Liver (tissue), 9 donors: ENCODE data around the gene RBMS3. TPM values are rescaled to one million over a fixed set of nuclear protein-coding genes. Genes with fewer than 3 reads are reported as not detected.

ENCODE experiments used
- DNase-seq: peaks from one replicate; pipeline ENCODE4 v3.0.0-alpha.2; 2017; ENCODE audit warnings: low spot score
- H3K27ac ChIP-seq, 2 donors: one replicate each; pipeline ENCODE4 v1.7.0; 2013; ENCODE audit warnings: inconsistent platforms in 2 of 2, low read length in 2 of 2, control low read depth in 1 of 2, low read depth in 1 of 2, mild to moderate bottlenecking in 1 of 2
- H3K27me3 ChIP-seq, 4 donors: one replicate each; pipeline versions ENCODE4 v1.6.1 to v1.7.0; 2013; ENCODE audit warnings: low read length in 3 of 4, inconsistent platforms in 1 of 4, mild to moderate bottlenecking in 1 of 4, moderate library complexity in 1 of 4; ENCODE audit not compliant: control insufficient read depth in 4 of 4, insufficient read depth in 4 of 4
- H3K36me3 ChIP-seq, 4 donors: one replicate each; pipeline versions ENCODE4 v1.6.1 to v1.7.0; 2013; ENCODE audit warnings: low read length in 3 of 4, mild to moderate bottlenecking in 3 of 4, low read depth in 1 of 4, moderate library complexity in 1 of 4; ENCODE audit not compliant: control insufficient read depth in 4 of 4, insufficient read depth in 3 of 4
- H3K4me1 ChIP-seq, 4 donors: one replicate each; pipeline versions ENCODE4 v1.6.1 to v1.7.0; 2013; ENCODE audit warnings: low read length in 3 of 4, mild to moderate bottlenecking in 3 of 4, moderate library complexity in 1 of 4; ENCODE audit not compliant: control insufficient read depth in 4 of 4, insufficient read depth in 4 of 4
- H3K4me3 ChIP-seq, 3 donors: one replicate each; pipeline versions ENCODE4 v1.6.1 to v1.7.0; 2013; ENCODE audit warnings: low read length in 3 of 3, control low read depth in 1 of 3, low read depth in 1 of 3, mild to moderate bottlenecking in 1 of 3
- H3K9ac ChIP-seq, 2 donors: one replicate each; pipeline ENCODE4 v1.7.0; 2013; ENCODE audit warnings: low read length in 2 of 2, mild to moderate bottlenecking in 2 of 2, moderate library complexity in 2 of 2, control low read depth in 1 of 2, low read depth in 1 of 2
- H3K9me3 ChIP-seq, 4 donors: one replicate each; pipeline versions ENCODE4 v1.6.1 to v1.7.0; 2013; ENCODE audit warnings: low read length in 3 of 4; ENCODE audit not compliant: control insufficient read depth in 4 of 4
- ATF3 ChIP-seq: IDR thresholded peaks from 2 replicates; pipeline ENCODE4 v1.6.1; 2016; ENCODE audit warnings: antibody characterized with exemption
- EGR1 ChIP-seq, 2 donors: IDR thresholded peaks; 2 replicates each; pipeline ENCODE4 v1.6.1; 2016 to 2018; ENCODE audit warnings: antibody characterized with exemption in 2 of 2, low read depth in 2 of 2
- FOXA1 ChIP-seq: IDR thresholded peaks from 2 replicates; pipeline ENCODE4 v1.6.1; 2016; ENCODE audit warnings: antibody characterized with exemption
- FOXA2 ChIP-seq: IDR thresholded peaks from 2 replicates; pipeline ENCODE4 v1.6.1; 2016; ENCODE audit warnings: antibody characterized with exemption
- GABPA ChIP-seq, 2 donors: IDR thresholded peaks in 1 of 2; conservative IDR thresholded peaks in 1 of 2; 2 replicates each; pipeline ENCODE4 v1.6.1; 2016; ENCODE audit warnings: antibody characterized with exemption in 2 of 2, mild to moderate bottlenecking in 1 of 2, moderate library complexity in 1 of 2
- HNF4A ChIP-seq, 2 donors: conservative IDR thresholded peaks; 2 replicates each; pipeline ENCODE4 v1.6.1; 2016; ENCODE audit warnings: antibody characterized with exemption in 2 of 2, mild to moderate bottlenecking in 2 of 2
- HNF4G ChIP-seq: IDR thresholded peaks from 2 replicates; pipeline ENCODE4 v1.6.1; 2016; ENCODE audit warnings: antibody characterized with exemption
- JUND ChIP-seq, 2 donors: IDR thresholded peaks; 2 replicates each; pipeline ENCODE4 v1.6.1; 2016; ENCODE audit warnings: antibody characterized with exemption in 2 of 2
- MAX ChIP-seq: IDR thresholded peaks from 2 replicates; pipeline ENCODE4 v1.6.1; 2016; ENCODE audit warnings: antibody characterized with exemption
- NR2F2 ChIP-seq: IDR thresholded peaks from 2 replicates; pipeline ENCODE4 v1.6.1; 2016; ENCODE audit warnings: antibody characterized with exemption
- RAD21 ChIP-seq, 2 donors: IDR thresholded peaks; 2 replicates each; pipeline ENCODE4 v1.6.1; 2016; ENCODE audit warnings: antibody characterized with exemption in 2 of 2, mild to moderate bottlenecking in 2 of 2
- RXRA ChIP-seq, 2 donors: IDR thresholded peaks; 2 replicates each; pipeline ENCODE4 v1.6.1; 2017 to 2018; ENCODE audit warnings: antibody characterized with exemption in 2 of 2, mild to moderate bottlenecking in 1 of 2
- SP1 ChIP-seq: IDR thresholded peaks from 2 replicates; pipeline ENCODE4 v1.6.1; 2018; ENCODE audit warnings: antibody characterized with exemption, mild to moderate bottlenecking
- TAF1 ChIP-seq: conservative IDR thresholded peaks from 2 replicates; pipeline ENCODE4 v1.6.1; 2016; ENCODE audit warnings: antibody characterized with exemption, mild to moderate bottlenecking
- WGBS: extraction: QIAGEN DNeasy Blood & Tissue Kit; methylation state at CpG from one replicate; pipeline ENCODE4 v1.1.7; 2013; 5-methylcytosine and 5-hydroxymethylcytosine counted together
- polyA plus RNA-seq, 2 donors: library from polyadenylated mRNA; stranded (reverse) in 1 of 2; unstranded in 1 of 2; fragments of 200-250 nt in 1 of 2; fragments of >200 nt in 1 of 2; fragmentation: Nextera tagmentation in 1 of 2; extraction: Ambion mirVana in 1 of 2; gene quantifications; one replicate each; pipeline versions ENCODE4 v1.2.1 to v1.2.3, GENCODE V29; 2013 to 2015
- total RNA-seq, 2 donors: library from RNA; depleted of rRNA; stranded (reverse); fragments of >200 nt; gene quantifications; one replicate each; pipeline ENCODE4 v1.2.3, GENCODE V29; 2014
- TF ChIP-seq, protein P1 (sequence below): IDR thresholded peaks from 2 replicates; pipeline ENCODE4 v1.6.1; 2016; ENCODE audit warnings: antibody characterized with exemption
- TF ChIP-seq, protein P2 (sequence below): IDR thresholded peaks from 2 replicates; pipeline ENCODE4 v1.6.1; 2016; ENCODE audit warnings: antibody characterized with exemption, mild to moderate bottlenecking
- TF ChIP-seq, protein P3 (sequence below): fragments of 150-350 bp; IDR thresholded peaks from 2 replicates; pipeline ENCODE4 v1.5.1; 2017; ENCODE audit warnings: improper control_type of control experiment, low read depth, low read length; ENCODE audit not compliant: missing input control
- donor health status: healthy.
- donor health status: healthy.
- donor health status: healthy.
- donor health status: healthy.
- donor health status: healthy.

The RBMS3 gene
- total and polyA plus RNA-seq, 4 donors: 1.2 to 14.9 (median 9.3) TPM

DNA sequence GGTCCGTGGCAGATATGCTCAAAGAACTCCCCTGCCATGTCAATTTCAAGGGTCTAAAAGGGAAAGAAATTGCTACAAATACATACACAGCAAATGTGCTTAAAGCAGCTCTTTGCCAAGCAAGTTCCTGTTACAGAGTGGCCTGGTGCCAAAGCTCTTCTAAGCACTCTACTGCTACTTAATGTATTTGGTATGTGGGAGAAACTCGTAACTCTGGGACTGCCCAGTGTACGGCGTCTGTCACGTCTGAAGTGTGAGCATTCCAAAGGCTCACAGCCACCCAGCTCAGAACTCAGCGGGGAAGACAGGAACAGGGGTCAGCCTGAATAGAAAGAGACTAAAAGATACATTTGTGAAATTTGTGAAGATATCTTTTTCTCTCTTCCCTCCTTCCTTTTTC lies 54.6 kb downstream of the RBMS3 start:
- Histone ChIP-seq H3K36me3 (no peaks in the 10 kb centered on the region), H3K9ac (peak overlapping the region in 1 of 2 donors; percentile 27), H3K4me1 (no peaks in the 10 kb centered on the region), H3K4me3 (no peak overlapping the region), H3K27ac (peak overlapping the region; percentile 9 to 38), H3K27me3 (no peaks in the 10 kb centered on the region), H3K9me3 (no peaks in the 10 kb centered on the region)
- peak; percentile 35 for DNase-seq
- 32% methylated on average over 6 of the region's 6 CpGs for WGBS
- TF ChIP-seq EGR1 (IDR thresholded peaks at IDR 0.05; ENCODE audit: low read depth in 2 of 2) (no peak), FOXA1 (no peak), SP1 (peak; percentile 24), RAD21 (IDR thresholded peaks at IDR 0.05) (peak; percentile 11 to 26), NR2F2 (peak; percentile 49), RXRA (IDR thresholded peaks at IDR 0.05) (peak in 1 of 2 donors; percentile 6)
- TF ChIP-seq, protein P1, sequence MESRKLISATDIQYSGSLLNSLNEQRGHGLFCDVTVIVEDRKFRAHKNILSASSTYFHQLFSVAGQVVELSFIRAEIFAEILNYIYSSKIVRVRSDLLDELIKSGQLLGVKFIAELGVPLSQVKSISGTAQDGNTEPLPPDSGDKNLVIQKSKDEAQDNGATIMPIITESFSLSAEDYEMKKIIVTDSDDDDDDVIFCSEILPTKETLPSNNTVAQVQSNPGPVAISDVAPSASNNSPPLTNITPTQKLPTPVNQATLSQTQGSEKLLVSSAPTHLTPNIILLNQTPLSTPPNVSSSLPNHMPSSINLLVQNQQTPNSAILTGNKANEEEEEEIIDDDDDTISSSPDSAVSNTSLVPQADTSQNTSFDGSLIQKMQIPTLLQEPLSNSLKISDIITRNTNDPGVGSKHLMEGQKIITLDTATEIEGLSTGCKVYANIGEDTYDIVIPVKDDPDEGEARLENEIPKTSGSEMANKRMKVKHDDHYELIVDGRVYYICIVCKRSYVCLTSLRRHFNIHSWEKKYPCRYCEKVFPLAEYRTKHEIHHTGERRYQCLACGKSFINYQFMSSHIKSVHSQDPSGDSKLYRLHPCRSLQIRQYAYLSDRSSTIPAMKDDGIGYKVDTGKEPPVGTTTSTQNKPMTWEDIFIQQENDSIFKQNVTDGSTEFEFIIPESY: no peak

DNA sequence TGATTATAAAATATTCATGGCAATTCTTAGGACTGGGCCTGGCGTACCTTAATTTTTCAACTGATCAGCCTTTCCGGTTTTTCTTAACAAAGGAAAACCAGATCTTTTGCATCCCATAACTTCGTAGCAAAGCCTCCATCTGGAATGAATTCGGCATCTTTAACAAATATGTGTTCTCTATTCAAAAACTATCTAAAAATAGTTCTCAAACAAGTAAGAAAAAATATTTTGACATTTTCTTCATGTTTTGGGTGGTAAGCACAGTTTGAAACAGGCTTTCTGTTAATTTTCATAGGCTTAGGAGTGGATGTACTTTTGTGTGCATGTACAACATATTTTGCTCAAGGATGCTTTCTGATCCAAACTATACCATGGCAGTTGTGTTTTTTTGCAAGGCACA lies 55.1 kb downstream of the RBMS3 start:
- Histone ChIP-seq H3K27ac (peak overlapping the region in 1 of 2 donors; percentile 9), H3K4me3 (no peak overlapping the region), H3K27me3 (no peaks in the 10 kb centered on the region), H3K36me3 (no peaks in the 10 kb centered on the region), H3K9me3 (no peaks in the 10 kb centered on the region), H3K9ac (peak overlapping the region in 1 of 2 donors; percentile 27), H3K4me1 (no peaks in the 10 kb centered on the region)
- TF ChIP-seq MAX (no peak), EGR1 (IDR thresholded peaks at IDR 0.05; ENCODE audit: low read depth in 2 of 2) (no peak), JUND (IDR thresholded peaks at IDR 0.05) (no peak), ATF3 (no peak), RAD21 (IDR thresholded peaks at IDR 0.05) (no peak), FOXA1 (no peak), GABPA (IDR thresholded peaks at IDR 0.05 in 1 of 2, conservative IDR thresholded peaks at IDR 0.05 in 1 of 2) (no peak), HNF4A (conservative IDR thresholded peaks at IDR 0.05) (no peak), RXRA (IDR thresholded peaks at IDR 0.05) (no peak), HNF4G (no peak), NR2F2 (no peak), FOXA2 (no peak), SP1 (no peak), TAF1 (no peak)
- TF ChIP-seq, protein P2, sequence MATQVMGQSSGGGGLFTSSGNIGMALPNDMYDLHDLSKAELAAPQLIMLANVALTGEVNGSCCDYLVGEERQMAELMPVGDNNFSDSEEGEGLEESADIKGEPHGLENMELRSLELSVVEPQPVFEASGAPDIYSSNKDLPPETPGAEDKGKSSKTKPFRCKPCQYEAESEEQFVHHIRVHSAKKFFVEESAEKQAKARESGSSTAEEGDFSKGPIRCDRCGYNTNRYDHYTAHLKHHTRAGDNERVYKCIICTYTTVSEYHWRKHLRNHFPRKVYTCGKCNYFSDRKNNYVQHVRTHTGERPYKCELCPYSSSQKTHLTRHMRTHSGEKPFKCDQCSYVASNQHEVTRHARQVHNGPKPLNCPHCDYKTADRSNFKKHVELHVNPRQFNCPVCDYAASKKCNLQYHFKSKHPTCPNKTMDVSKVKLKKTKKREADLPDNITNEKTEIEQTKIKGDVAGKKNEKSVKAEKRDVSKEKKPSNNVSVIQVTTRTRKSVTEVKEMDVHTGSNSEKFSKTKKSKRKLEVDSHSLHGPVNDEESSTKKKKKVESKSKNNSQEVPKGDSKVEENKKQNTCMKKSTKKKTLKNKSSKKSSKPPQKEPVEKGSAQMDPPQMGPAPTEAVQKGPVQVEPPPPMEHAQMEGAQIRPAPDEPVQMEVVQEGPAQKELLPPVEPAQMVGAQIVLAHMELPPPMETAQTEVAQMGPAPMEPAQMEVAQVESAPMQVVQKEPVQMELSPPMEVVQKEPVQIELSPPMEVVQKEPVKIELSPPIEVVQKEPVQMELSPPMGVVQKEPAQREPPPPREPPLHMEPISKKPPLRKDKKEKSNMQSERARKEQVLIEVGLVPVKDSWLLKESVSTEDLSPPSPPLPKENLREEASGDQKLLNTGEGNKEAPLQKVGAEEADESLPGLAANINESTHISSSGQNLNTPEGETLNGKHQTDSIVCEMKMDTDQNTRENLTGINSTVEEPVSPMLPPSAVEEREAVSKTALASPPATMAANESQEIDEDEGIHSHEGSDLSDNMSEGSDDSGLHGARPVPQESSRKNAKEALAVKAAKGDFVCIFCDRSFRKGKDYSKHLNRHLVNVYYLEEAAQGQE: no peak
- TF ChIP-seq, protein P1: no peak
- TF ChIP-seq, protein P3, sequence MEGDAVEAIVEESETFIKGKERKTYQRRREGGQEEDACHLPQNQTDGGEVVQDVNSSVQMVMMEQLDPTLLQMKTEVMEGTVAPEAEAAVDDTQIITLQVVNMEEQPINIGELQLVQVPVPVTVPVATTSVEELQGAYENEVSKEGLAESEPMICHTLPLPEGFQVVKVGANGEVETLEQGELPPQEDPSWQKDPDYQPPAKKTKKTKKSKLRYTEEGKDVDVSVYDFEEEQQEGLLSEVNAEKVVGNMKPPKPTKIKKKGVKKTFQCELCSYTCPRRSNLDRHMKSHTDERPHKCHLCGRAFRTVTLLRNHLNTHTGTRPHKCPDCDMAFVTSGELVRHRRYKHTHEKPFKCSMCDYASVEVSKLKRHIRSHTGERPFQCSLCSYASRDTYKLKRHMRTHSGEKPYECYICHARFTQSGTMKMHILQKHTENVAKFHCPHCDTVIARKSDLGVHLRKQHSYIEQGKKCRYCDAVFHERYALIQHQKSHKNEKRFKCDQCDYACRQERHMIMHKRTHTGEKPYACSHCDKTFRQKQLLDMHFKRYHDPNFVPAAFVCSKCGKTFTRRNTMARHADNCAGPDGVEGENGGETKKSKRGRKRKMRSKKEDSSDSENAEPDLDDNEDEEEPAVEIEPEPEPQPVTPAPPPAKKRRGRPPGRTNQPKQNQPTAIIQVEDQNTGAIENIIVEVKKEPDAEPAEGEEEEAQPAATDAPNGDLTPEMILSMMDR: no peak
- DNase-seq: no peak
- WGBS: 72% methylated on average over 4 of the region's 4 CpGs
